LHCN-M2 (cell line): ENCODE measurements around the gene MTHFS. TPM values are rescaled to one million over a fixed set of nuclear protein-coding genes. Genes with fewer than 3 reads are reported as not detected.
"Not testable (repeated sequence)": the region's sequence is repeated elsewhere in the genome, so short reads cannot be mapped to it uniquely, and the experiment has no call there.

Experiments used
- DNase-seq: peaks from one replicate; pipeline ENCODE4 v3.0.0-alpha.2; 2012; ENCODE audit warnings: low read depth
- total RNA-seq: library from RNA; depleted of rRNA; stranded (reverse); fragments of >200 nt; gene quantifications from 2 replicates; pipeline ENCODE4 v1.2.3, GENCODE V29; 2014

The MTHFS gene
- total RNA-seq, 1 experiment from 2014 or later, result 24.5 TPM

GRCh38 chr15:79915776-79916501, 19.1 kb upstream of the MTHFS start:
- not testable (repeated sequence) for DNase-seq

- DNase-seq, result no peak
These were observed 17.9 kb upstream of the MTHFS start for GRCh38 chr15:79914728-79915127.

GRCh38 chr15:79909556-79910335, 12.9 kb upstream of the MTHFS start:
- not testable (repeated sequence) for DNase-seq

GRCh38 chr15:79904271-79904670, 7.5 kb upstream of the MTHFS start:
- DNase-seq, result no peak

GRCh38 chr15:79903626-79904025, 6.8 kb upstream of the MTHFS start:
- DNase-seq, result no peak

- no peak for DNase-seq
These were observed 6.3 kb upstream of the MTHFS start for GRCh38 chr15:79903144-79903543.

GRCh38 chr15:79901958-79902357, 5.1 kb upstream of the MTHFS start:
- DNase-seq, result no peak

- not testable (repeated sequence) for DNase-seq
These were observed 4.1 kb upstream of the MTHFS start for GRCh38 chr15:79900818-79901378.

GRCh38 chr15:79900087-79900486, 3.3 kb upstream of the MTHFS start:
- DNase-seq, result no peak

GRCh38 chr15:79898786-79899185, 2.0 kb upstream of the MTHFS start:
- peak; percentile 54 for DNase-seq

- DNase-seq, result no peak
These were observed 1.6 kb upstream of the MTHFS start for GRCh38 chr15:79898369-79898768.

- no peak for DNase-seq
These were observed 893 bp upstream of the MTHFS start for GRCh38 chr15:79897701-79898113.

GRCh38 chr15:79897380-79897678, 515 bp upstream of the MTHFS start:
- DNase-seq, result no peak

GRCh38 chr15:79896131-79896633, 632 bp downstream of the MTHFS start:
- DNase-seq, result no peak

- DNase-seq, result no peak
These were observed 9.5 kb downstream of the MTHFS start for GRCh38 chr15:79887054-79887930.

GRCh38 chr15:79886124-79886523, 10.7 kb downstream of the MTHFS start:
- no peak for DNase-seq

- DNase-seq, result no peak
These were observed 12.6 kb downstream of the MTHFS start for GRCh38 chr15:79884204-79884596.

- no peak for DNase-seq
These were observed 13.1 kb downstream of the MTHFS start for GRCh38 chr15:79883579-79884203.

- no peak for DNase-seq
These were observed 15.1 kb downstream of the MTHFS start for GRCh38 chr15:79881668-79882067.

- no peak for DNase-seq
These were observed 15.6 kb downstream of the MTHFS start for GRCh38 chr15:79881254-79881653.

GRCh38 chr15:79878078-79878705, 18.6 kb downstream of the MTHFS start:
- DNase-seq, result no peak
